Measurements from ENCODE around the gene MPRIP. TPM values are rescaled to one million over a fixed set of nuclear protein-coding genes. Genes with fewer than 3 reads are reported as not detected.

Gene MPRIP
- total RNA-seq, 1 experiment from 2014 or later, result 284 TPM

GRCh38 chr17:17179371-17179827 is 137.1 kb downstream of the MPRIP start:
- Histone ChIP-seq H3K4me1 (no peaks in the 10 kb centered on the region), H3K36me3 (ENCODE audit: control insufficient read depth, insufficient read depth, low read length) (peaks cover 4% of the 10 kb centered on the region), H3K9me3 (no peaks in the 10 kb centered on the region), H3K27me3 (replicated peaks; ENCODE audit: control insufficient read depth, insufficient read depth, low read length) (no peaks in the 10 kb centered on the region), H3K4me3 (ENCODE audit: low read depth, low read length) (no peak overlapping the region)
- DNase-seq, result no peak
- no TSS peak for BruUV-seq (replicated peaks)
- POLR2A ChIA-PET, result no interaction called here
- no peaks in the 10 kb centered on the region for H3K9me3 Mint-ChIP-seq (ENCODE audit: unreplicated experiment)
- H3K27ac Mint-ChIP-seq (ENCODE audit: unreplicated experiment), result no peak overlapping the region
- no peaks in the 10 kb centered on the region for H3K27me3 Mint-ChIP-seq (ENCODE audit: insufficient read depth, unreplicated experiment)
- TF ChIP-seq CTCF (IDR thresholded peaks at IDR 0.05; ENCODE audit: insufficient read depth in 1 of 2, low read depth in 1 of 2, low read length in 1 of 2, severe bottlenecking in 1 of 2, unreplicated experiment in 1 of 2), result no peak
- CTCF ChIA-PET, result no interaction called here
- peaks cover 86% of the 10 kb centered on the region for H3K36me3 Mint-ChIP-seq (ENCODE audit: insufficient read depth, unreplicated experiment)
- H3K4me3 Mint-ChIP-seq (ENCODE audit: unreplicated experiment), result no peak overlapping the region
- intact Hi-C loops (cut with micrococcal nuclease; ENCODE audit: unreplicated experiment), result no loop called here
- H3K4me1 Mint-ChIP-seq (ENCODE audit: low read depth, unreplicated experiment), result no peaks in the 10 kb centered on the region

- Histone ChIP-seq H3K36me3 (ENCODE audit: control insufficient read depth, insufficient read depth, low read length) (peaks cover 4% of the 10 kb centered on the region), H3K27me3 (replicated peaks; ENCODE audit: control insufficient read depth, insufficient read depth, low read length) (no peaks in the 10 kb centered on the region), H3K9me3 (no peaks in the 10 kb centered on the region), H3K4me3 (ENCODE audit: low read depth, low read length) (no peak overlapping the region), H3K4me1 (no peaks in the 10 kb centered on the region)
- no TSS peak for BruUV-seq (replicated peaks)
- CTCF ChIA-PET, result no interaction called here
- POLR2A ChIA-PET, result no interaction called here
- H3K36me3 Mint-ChIP-seq (ENCODE audit: insufficient read depth, unreplicated experiment), result peaks cover 85% of the 10 kb centered on the region
- no peaks in the 10 kb centered on the region for H3K27me3 Mint-ChIP-seq (ENCODE audit: insufficient read depth, unreplicated experiment)
- DNase-seq, result no peak
- no peak overlapping the region for H3K27ac Mint-ChIP-seq (ENCODE audit: unreplicated experiment)
- intact Hi-C loops (cut with micrococcal nuclease; ENCODE audit: unreplicated experiment), result loop anchor here (10.0 kb wide), 1 partner anchor 175 kb away; no protein-coding TSS in a partner anchor
- no peak overlapping the region for H3K4me3 Mint-ChIP-seq (ENCODE audit: unreplicated experiment)
- H3K4me1 Mint-ChIP-seq (ENCODE audit: low read depth, unreplicated experiment), result peaks cover under 1% of the 10 kb centered on the region
- TF ChIP-seq CTCF (IDR thresholded peaks at IDR 0.05; ENCODE audit: insufficient read depth in 1 of 2, low read depth in 1 of 2, low read length in 1 of 2, severe bottlenecking in 1 of 2, unreplicated experiment in 1 of 2), result no peak
- no peaks in the 10 kb centered on the region for H3K9me3 Mint-ChIP-seq (ENCODE audit: unreplicated experiment)
Measured at GRCh38 chr17:17180141-17180603, 137.9 kb downstream of the MPRIP start.

- intact Hi-C loops (cut with micrococcal nuclease; ENCODE audit: unreplicated experiment), result loop anchor here (10.0 kb wide), 1 partner anchor 176 kb away; no protein-coding TSS in a partner anchor
- no TSS peak for BruUV-seq (replicated peaks)
Measured at GRCh38 chr17:17180741-17181525, 138.7 kb downstream of the MPRIP start.

More at GRCh38 chr17:17180741-17181525, 138.7 kb downstream of the MPRIP start:
- Histone ChIP-seq H3K27me3 (replicated peaks; ENCODE audit: control insufficient read depth, insufficient read depth, low read length) (no peaks in the 10 kb centered on the region), H3K4me3 (ENCODE audit: low read depth, low read length) (no peak overlapping the region), H3K9me3 (no peaks in the 10 kb centered on the region), H3K36me3 (ENCODE audit: control insufficient read depth, insufficient read depth, low read length) (peaks cover 4% of the 10 kb centered on the region), H3K4me1 (no peaks in the 10 kb centered on the region)
- ChIA-PET CTCF (no interaction called here), POLR2A (no interaction called here)
- peaks cover 85% of the 10 kb centered on the region for H3K36me3 Mint-ChIP-seq (ENCODE audit: insufficient read depth, unreplicated experiment)
- H3K27ac Mint-ChIP-seq (ENCODE audit: unreplicated experiment), result no peak overlapping the region
- H3K4me3 Mint-ChIP-seq (ENCODE audit: unreplicated experiment), result no peak overlapping the region
- no peak for DNase-seq
- no peaks in the 10 kb centered on the region for H3K9me3 Mint-ChIP-seq (ENCODE audit: unreplicated experiment)
- no peaks in the 10 kb centered on the region for H3K27me3 Mint-ChIP-seq (ENCODE audit: insufficient read depth, unreplicated experiment)
- H3K4me1 Mint-ChIP-seq (ENCODE audit: low read depth, unreplicated experiment), result peaks cover 8% of the 10 kb centered on the region
- TF ChIP-seq CTCF (IDR thresholded peaks at IDR 0.05; ENCODE audit: insufficient read depth in 1 of 2, low read depth in 1 of 2, low read length in 1 of 2, severe bottlenecking in 1 of 2, unreplicated experiment in 1 of 2), result no peak
